GM18951 (cell line): ENCODE measurements around the gene CLIC6.
"Not testable (repeated sequence)": the region's sequence is repeated elsewhere in the genome, so short reads cannot be mapped to it uniquely, and the experiment has no call there.

ENCODE experiments used
- POLR2A ChIP-seq: IDR thresholded peaks from 4 replicates; pipeline ENCODE4 v1.6.1; 2011; ENCODE audit warnings: mild to moderate bottlenecking; ENCODE audit not compliant: insufficient read length, insufficient read depth; ENCODE audit errors: extremely low read depth
- in situ Hi-C: fragments of 300-500 bp; cut with MboI; formaldehyde crosslinking; loops from one replicate; pipeline ENCODE4 v1.12.0; 2022; ENCODE audit warnings: low sequenced_read_pairs, mixed read lengths, inconsistent platforms; ENCODE audit not compliant: unreplicated experiment

CLIC6 gene

GRCh38 chr21:34640858-34641257 is 27.9 kb upstream of the CLIC6 start:
- no peak for TF ChIP-seq POLR2A
- in situ Hi-C loops = no loop called here

DNA sequence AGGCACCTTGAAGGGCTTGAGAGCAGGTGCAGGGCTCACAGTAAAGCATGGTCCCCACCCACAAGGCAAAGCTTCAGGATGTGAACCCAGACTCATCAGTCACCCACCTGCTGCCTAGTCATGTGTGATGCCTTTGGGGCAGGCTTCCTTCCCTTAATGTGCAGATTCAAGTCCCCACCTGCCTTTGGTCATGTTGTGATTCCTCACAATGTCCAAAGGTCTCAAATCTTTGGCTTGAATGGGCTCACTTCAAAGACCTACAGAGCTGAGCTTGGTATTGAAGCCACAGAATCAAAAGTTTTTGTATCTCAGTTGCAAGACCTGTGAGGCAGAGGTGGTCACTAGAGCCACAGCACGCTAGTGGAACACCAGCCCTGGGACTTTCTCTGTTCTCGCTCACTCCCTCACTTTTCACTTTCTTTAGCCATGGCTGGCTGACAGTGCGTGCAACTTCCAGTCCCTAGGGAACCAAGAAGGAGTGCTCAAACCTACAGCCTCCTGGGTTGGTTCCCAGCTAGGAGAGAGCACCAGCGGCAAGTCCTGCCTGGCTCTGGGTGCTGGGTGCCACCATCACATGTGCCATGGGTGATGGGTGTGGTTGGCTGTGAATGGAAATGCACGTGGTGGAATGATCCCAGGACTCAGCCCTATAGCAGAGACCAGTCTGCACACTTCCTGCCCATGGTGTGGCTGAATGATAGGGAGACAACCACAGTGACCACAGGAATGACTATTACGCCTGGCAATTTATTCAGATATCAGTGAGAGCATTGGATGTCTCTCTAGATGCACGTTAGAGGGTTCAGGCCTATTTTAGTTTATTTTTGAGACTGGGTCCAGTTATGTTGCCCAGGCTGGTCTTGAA is 26.4 kb upstream of the CLIC6 start:
- in situ Hi-C loops = no loop called here
- no peak for TF ChIP-seq POLR2A

DNA sequence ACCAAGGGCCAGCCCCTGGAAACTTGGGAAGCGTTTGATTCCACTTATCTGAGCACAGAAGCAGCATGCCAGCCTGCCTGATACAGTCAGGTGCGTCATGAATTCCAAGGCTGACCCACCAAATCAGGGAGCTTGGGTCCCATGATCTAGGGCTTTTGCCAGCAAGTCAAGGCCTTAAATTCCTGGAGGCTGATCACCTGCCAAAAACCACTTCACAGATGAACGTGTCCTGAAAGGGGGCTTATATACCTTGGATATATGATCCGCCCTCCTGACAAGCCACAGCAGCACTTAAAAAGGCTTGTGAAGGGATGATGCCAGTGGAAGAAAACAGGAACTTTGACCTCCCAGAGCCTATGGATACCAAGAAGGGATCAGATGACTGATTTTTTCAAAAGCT is 24.0 kb upstream of the CLIC6 start:
- in situ Hi-C loops = no loop called here
- no peak for TF ChIP-seq POLR2A

DNA sequence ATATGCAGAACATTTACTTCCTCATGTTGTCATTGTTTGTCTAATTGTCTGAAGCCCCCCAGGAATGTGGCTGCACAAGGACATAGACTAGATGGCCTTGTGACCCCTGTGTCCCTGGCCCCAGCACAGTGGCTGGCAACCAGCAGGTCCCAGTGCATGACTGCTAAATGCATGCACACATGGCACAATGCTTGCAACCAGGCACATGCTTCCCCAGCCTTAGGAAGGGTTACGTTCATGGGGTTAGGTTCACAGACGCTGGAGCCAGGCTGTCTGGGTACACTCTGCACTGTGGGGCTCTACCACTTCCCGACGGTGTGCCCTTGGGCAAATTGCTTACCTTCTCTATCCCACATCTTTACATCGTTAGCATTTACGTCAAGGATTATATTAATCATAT is 21.2 kb upstream of the CLIC6 start:
- TF ChIP-seq POLR2A = no peak
- in situ Hi-C loops = no loop called here

DNA sequence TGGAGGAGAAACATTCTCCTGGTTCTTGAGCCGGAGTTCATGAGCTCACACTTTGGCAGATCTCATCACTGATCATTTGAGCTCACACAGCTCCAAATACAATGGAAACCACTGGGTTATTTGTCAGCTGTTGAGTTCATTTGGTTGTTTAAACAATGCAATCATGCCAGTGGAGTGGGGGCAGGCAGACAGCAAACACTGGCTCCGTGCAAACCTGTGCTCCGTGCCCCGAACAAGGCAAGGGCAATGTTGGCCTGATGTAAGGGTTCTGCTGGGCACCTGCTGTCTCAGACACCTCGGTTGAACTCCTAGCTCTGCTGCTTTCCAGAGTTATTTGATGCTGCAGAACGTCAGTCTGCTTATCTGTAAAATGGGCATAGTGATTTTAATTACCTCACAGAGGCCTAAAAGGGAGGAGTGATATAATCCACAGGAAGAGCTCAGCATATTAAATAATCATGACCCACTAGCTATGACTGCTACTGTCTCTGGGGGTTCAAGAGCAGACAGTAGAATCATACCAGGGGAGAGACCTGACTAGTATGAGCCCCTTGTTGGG is 20.0 kb upstream of the CLIC6 start:
- no peak for TF ChIP-seq POLR2A
- in situ Hi-C loops = no loop called here

GRCh38 chr21:34649400-34649799 is 19.4 kb upstream of the CLIC6 start:
- no peak for TF ChIP-seq POLR2A
- in situ Hi-C loops = no loop called here

- in situ Hi-C loops = no loop called here
Observed at GRCh38 chr21:34650861-34651431, 17.8 kb upstream of the CLIC6 start.

GRCh38 chr21:34651642-34652041 is 17.2 kb upstream of the CLIC6 start:
- no peak for TF ChIP-seq POLR2A

More at GRCh38 chr21:34650861-34651431, 17.8 kb upstream of the CLIC6 start:
- no peak for TF ChIP-seq POLR2A

DNA sequence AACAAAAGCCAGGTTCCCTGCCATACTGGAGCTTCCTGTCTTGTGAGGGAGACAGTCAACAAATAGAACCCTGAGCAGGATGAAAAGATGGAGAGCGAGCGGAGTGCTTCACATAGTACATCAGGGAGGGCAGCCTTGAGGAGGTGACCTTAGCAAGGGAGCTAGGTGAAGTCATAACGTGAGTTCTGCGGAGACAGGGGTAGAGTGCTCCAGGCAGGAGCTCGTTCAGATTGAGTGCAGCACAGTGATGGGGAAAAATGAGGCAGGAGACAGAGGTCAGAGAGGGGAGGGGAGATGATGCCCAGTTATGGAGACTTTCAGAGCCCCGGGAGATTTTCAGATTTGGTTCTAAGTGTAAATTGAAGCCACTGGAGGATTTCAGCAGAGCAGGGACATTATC is 15.3 kb upstream of the CLIC6 start:
- in situ Hi-C loops = no loop called here
- TF ChIP-seq POLR2A = no peak

More at GRCh38 chr21:34651642-34652041, 17.2 kb upstream of the CLIC6 start:
- in situ Hi-C loops = no loop called here

DNA sequence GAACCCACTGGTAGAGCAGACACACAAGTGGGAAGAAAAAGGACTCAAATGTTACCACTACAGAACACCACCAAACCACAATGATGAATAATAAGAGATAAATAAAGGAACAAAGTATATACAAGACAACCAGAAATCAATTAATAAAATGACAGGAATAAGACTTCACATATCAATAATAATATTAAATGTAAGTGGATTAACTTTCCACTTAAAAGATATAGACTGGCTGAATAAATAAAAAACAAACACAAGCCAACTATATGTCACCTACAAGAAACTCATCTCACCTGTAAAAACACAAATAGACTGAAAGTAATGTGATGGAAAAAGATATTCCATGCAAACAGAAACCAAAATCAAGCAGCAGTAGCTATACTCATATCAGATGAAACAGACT is 6.9 kb upstream of the CLIC6 start:
- in situ Hi-C loops = no loop called here
- no peak for TF ChIP-seq POLR2A

GRCh38 chr21:34667761-34668160 is 1.0 kb upstream of the CLIC6 start:
- in situ Hi-C loops = no loop called here
- TF ChIP-seq POLR2A = no peak

- TF ChIP-seq POLR2A = no peak
- in situ Hi-C loops = no loop called here
Observed at GRCh38 chr21:34669149-34669879, 520 bp downstream of the CLIC6 start.

DNA sequence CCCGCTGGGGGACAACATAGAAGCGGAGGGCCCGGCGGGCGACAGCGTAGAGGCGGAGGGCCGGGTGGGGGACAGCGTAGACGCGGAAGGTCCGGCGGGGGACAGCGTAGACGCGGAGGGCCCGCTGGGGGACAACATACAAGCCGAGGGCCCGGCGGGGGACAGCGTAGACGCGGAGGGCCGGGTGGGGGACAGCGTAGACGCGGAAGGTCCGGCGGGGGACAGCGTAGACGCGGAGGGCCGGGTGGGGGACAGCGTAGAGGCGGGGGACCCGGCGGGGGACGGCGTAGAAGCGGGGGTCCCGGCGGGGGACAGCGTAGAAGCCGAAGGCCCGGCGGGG is 1.1 kb downstream of the CLIC6 start:
- in situ Hi-C loops = not testable (repeated sequence)
